CD4-positive, alpha-beta T cell (primary cell): Measurements from ENCODE around the gene TBC1D19. TPM values are rescaled to one million over a fixed set of nuclear protein-coding genes. Genes with fewer than 3 reads are reported as not detected.

Experiments
- ATAC-seq: fragments of 200-7000 bp; cut with Tn5 transposase; one replicate; pipeline ENCODE4 v1.10.0; 2022; ENCODE audit warnings: mild to moderate bottlenecking; ENCODE audit not compliant: poor library complexity
- CTCF ChIA-PET: fragments of 350-600 bp; sonication (Branson Sonifier 250); formaldehyde crosslinking; loops from one replicate; lab custom pipeline; 2021; ENCODE audit warnings: antibody characterized with exemption, inconsistent platforms; lab: Charles Lee
- POLR2A ChIA-PET: fragments of 350-600 bp; sonication (Branson Sonifier 250); formaldehyde crosslinking; loops from one replicate; lab custom pipeline; 2021; ENCODE audit warnings: antibody characterized with exemption, inconsistent platforms; lab: Charles Lee
- DNase-seq, 14 experiments: peaks; one replicate each; pipeline ENCODE4 v3.0.0-alpha.2; 2013 to 2020; ENCODE audit warnings: mixed read lengths in 2 of 14
- H3K27ac ChIP-seq, 2 donors: one replicate each; pipeline versions ENCODE4 v1.5.1 to v1.7.0; 2013; ENCODE audit warnings: low read length in 2 of 2, low read depth in 1 of 2, mild to moderate bottlenecking in 1 of 2
- H3K27me3 ChIP-seq, 2 experiments: 1 replicate in 1 of 2; 2 replicates in 1 of 2; pipeline versions ENCODE4 v1.6.1 to v1.7.0; 2013; ENCODE audit warnings: low read length in 2 of 2, control low read depth in 1 of 2, mild to moderate bottlenecking in 1 of 2, moderate library complexity in 1 of 2; ENCODE audit not compliant: insufficient read depth in 2 of 2, control insufficient read depth in 1 of 2
- H3K36me3 ChIP-seq: one replicate; pipeline ENCODE4 v1.6.1; 2013; ENCODE audit warnings: low read length, control low read depth; ENCODE audit not compliant: insufficient read depth
- H3K4me1 ChIP-seq: one replicate; pipeline ENCODE4 v1.6.1; 2013; ENCODE audit warnings: low read length, control low read depth; ENCODE audit not compliant: insufficient read depth
- H3K4me3 ChIP-seq: one replicate; pipeline ENCODE4 v1.5.1; 2013; ENCODE audit warnings: mild to moderate bottlenecking, low read length, moderate library complexity
- H3K9me3 ChIP-seq, 2 experiments: 1 replicate in 1 of 2; 2 replicates in 1 of 2; pipeline versions ENCODE4 v1.6.1 to v1.7.0; 2013; ENCODE audit warnings: low read length in 2 of 2, mild to moderate bottlenecking in 2 of 2, control low read depth in 1 of 2, moderate library complexity in 1 of 2; ENCODE audit not compliant: control insufficient read depth in 1 of 2, insufficient read depth in 1 of 2
- H3K27ac Mint-ChIP-seq: one replicate; pipeline ENCODE4 v1.8.0; 2020; ENCODE audit warnings: mixed read lengths
- H3K27me3 Mint-ChIP-seq: one replicate; pipeline ENCODE4 v1.8.0; 2021; ENCODE audit warnings: mixed read lengths
- H3K36me3 Mint-ChIP-seq: one replicate; pipeline ENCODE4 v1.8.0; 2021; ENCODE audit warnings: low read depth, mixed read lengths
- H3K4me1 Mint-ChIP-seq: one replicate; pipeline ENCODE4 v1.8.0; 2021; ENCODE audit warnings: low read depth, mixed read lengths
- H3K4me3 Mint-ChIP-seq: one replicate; pipeline ENCODE4 v1.8.0; 2020; ENCODE audit warnings: mild to moderate bottlenecking, mixed read lengths
- H3K9me3 Mint-ChIP-seq: one replicate; pipeline ENCODE4 v1.8.0; 2020; ENCODE audit warnings: mixed read lengths
- intact Hi-C, 2 experiments: fragments of 100-400 bp; cut with DNase I in 1 of 2; cut with micrococcal nuclease in 1 of 2; formaldehyde crosslinking; loops; one replicate each; pipeline versions ENCODE4 v1.15.1 to v1.9.0; 2023 to 2025; cut with DNase I, micrococcal nuclease
- total RNA-seq, 174 experiments: library from RNA in 2 of 174; stranded (reverse) in 2 of 174; gene quantifications; one replicate each; pipeline ENCODE4 v1.2.3 and lab custom pipeline; 2021 to 2026
- TF ChIP-seq, protein P1 (sequence below): fragments of 200-600 bp; IDR thresholded peaks from one replicate; pipeline ENCODE4 v1.8.0; 2022; ENCODE audit warnings: antibody characterized with exemption, mild to moderate bottlenecking

The TBC1D19 gene
- total RNA-seq, 2 experiments from 2014 or later: 4.0 to 4.8 TPM

DNA sequence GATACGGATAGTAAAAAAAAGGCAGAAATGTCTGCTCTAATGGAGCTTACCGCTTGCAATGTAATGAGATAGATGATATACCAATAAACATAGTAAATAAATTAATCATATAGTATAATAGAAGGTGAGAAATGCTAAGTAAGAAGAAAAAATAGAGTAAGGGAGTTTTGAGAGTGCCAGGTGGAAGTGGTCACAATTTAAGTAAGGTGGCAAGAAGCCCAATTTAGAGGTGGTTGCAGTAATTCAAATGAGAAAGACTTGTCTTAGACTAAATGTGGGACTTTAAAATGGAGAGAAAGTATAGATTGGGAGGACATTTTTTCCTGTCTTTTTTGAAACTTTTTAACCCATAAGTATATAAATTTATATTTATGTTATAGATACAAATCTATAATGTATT lies 26.0 kb downstream of the TBC1D19 start:
- ATAC-seq (no peak), DNase-seq (peak in 1 of 14 experiments; percentile 43)
- Mint-ChIP-seq H3K36me3 (no peaks in the 10 kb centered on the region), H3K27ac (no peak overlapping the region), H3K4me3 (no peak overlapping the region), H3K27me3 (no peaks in the 10 kb centered on the region), H3K9me3 (no peaks in the 10 kb centered on the region), H3K4me1 (peaks cover 41% of the 10 kb centered on the region)
- ChIA-PET CTCF (no interaction called here), POLR2A (interaction anchor here (0.6 kb wide), 1 partner anchor 251 kb away, joined by 4 read pairs; no protein-coding TSS in a partner anchor)
- H3K4me1 ChIP-seq: no peaks in the 10 kb centered on the region
- no peaks in the 10 kb centered on the region for H3K9me3 ChIP-seq
- no peak overlapping the region for H3K27ac ChIP-seq
- H3K27me3 ChIP-seq: no peaks in the 10 kb centered on the region
- H3K4me3 ChIP-seq: no peak overlapping the region
- intact Hi-C loops: no loop called here
- H3K36me3 ChIP-seq: no peaks in the 10 kb centered on the region
- TF ChIP-seq, protein P1, sequence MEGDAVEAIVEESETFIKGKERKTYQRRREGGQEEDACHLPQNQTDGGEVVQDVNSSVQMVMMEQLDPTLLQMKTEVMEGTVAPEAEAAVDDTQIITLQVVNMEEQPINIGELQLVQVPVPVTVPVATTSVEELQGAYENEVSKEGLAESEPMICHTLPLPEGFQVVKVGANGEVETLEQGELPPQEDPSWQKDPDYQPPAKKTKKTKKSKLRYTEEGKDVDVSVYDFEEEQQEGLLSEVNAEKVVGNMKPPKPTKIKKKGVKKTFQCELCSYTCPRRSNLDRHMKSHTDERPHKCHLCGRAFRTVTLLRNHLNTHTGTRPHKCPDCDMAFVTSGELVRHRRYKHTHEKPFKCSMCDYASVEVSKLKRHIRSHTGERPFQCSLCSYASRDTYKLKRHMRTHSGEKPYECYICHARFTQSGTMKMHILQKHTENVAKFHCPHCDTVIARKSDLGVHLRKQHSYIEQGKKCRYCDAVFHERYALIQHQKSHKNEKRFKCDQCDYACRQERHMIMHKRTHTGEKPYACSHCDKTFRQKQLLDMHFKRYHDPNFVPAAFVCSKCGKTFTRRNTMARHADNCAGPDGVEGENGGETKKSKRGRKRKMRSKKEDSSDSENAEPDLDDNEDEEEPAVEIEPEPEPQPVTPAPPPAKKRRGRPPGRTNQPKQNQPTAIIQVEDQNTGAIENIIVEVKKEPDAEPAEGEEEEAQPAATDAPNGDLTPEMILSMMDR: no peak

DNA sequence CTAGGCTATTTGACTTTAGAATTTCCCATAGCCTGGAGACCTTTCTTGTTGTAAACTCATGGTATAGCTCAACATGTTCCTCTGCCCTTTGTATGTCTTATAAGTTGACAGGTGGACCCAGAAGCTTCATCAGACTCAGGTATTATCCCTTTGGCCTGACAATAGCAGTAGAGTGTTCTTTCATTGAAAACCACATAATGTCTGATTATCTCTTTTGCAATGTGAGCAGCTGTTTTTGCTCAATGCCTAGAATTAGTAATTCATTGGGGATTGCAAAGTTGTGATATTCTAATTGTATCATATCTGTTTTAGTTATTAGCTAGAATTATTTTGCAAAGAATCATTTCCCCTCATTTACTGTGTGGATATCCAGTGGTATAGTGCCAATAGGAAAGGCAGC lies 27.5 kb downstream of the TBC1D19 start:
- no peak overlapping the region for H3K27ac ChIP-seq
- H3K27me3 ChIP-seq: no peaks in the 10 kb centered on the region
- H3K27ac Mint-ChIP-seq: no peak overlapping the region
- ATAC-seq (no peak), DNase-seq (no peak)
- H3K27me3 Mint-ChIP-seq: no peaks in the 10 kb centered on the region
- no peaks in the 10 kb centered on the region for H3K4me1 ChIP-seq
- intact Hi-C loops: no loop called here
- peaks cover 41% of the 10 kb centered on the region for H3K4me1 Mint-ChIP-seq
- no peak overlapping the region for H3K4me3 Mint-ChIP-seq
- H3K4me3 ChIP-seq: no peak overlapping the region
- H3K36me3 Mint-ChIP-seq: no peaks in the 10 kb centered on the region
- no peaks in the 10 kb centered on the region for H3K9me3 Mint-ChIP-seq
- ChIA-PET CTCF (no interaction called here), POLR2A (no interaction called here)
- peaks cover 4% of the 10 kb centered on the region for H3K36me3 ChIP-seq
- TF ChIP-seq, protein P1: no peak
- H3K9me3 ChIP-seq: no peaks in the 10 kb centered on the region

DNA sequence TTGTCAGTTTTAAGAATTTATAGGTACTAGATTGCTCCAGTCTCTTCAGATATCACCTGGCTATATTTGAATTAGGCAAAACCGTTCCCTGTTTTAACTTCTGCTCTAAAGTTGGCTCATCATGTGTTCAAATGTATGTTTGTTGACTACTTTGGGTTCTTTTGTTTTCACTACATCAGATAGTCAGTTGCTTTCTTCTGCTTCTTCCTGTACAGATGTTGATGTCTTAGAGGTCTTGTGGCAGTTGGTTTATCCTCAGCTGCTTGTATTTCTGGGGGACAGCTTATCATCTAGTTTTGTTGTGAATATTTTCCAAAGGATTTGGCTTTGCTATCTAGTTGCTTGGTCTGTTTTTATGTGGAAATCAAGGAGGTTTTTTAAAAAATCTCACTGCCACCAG lies 28.0 kb downstream of the TBC1D19 start:
- Histone ChIP-seq H3K27ac (no peak overlapping the region), H3K4me1 (no peaks in the 10 kb centered on the region), H3K4me3 (no peak overlapping the region), H3K27me3 (no peaks in the 10 kb centered on the region), H3K9me3 (no peaks in the 10 kb centered on the region), H3K36me3 (peaks cover 4% of the 10 kb centered on the region)
- CTCF ChIA-PET: no interaction called here
- no peaks in the 10 kb centered on the region for H3K9me3 Mint-ChIP-seq
- H3K36me3 Mint-ChIP-seq: peaks cover under 1% of the 10 kb centered on the region
- intact Hi-C loops: no loop called here
- POLR2A ChIA-PET: no interaction called here
- peaks cover 39% of the 10 kb centered on the region for H3K4me1 Mint-ChIP-seq
- ATAC-seq (no peak), DNase-seq (no peak)
- no peak overlapping the region for H3K4me3 Mint-ChIP-seq
- TF ChIP-seq, protein P1: no peak
- no peaks in the 10 kb centered on the region for H3K27me3 Mint-ChIP-seq
- H3K27ac Mint-ChIP-seq: no peak overlapping the region
